ENCODE results near the gene ARMH1. TPM values are rescaled to one million over a fixed set of nuclear protein-coding genes. Genes with fewer than 3 reads are reported as not detected.

ARMH1 gene
- total and polyA plus RNA-seq, 8 donors = 0.42 to 10.7 (median 1.7) TPM

DNA sequence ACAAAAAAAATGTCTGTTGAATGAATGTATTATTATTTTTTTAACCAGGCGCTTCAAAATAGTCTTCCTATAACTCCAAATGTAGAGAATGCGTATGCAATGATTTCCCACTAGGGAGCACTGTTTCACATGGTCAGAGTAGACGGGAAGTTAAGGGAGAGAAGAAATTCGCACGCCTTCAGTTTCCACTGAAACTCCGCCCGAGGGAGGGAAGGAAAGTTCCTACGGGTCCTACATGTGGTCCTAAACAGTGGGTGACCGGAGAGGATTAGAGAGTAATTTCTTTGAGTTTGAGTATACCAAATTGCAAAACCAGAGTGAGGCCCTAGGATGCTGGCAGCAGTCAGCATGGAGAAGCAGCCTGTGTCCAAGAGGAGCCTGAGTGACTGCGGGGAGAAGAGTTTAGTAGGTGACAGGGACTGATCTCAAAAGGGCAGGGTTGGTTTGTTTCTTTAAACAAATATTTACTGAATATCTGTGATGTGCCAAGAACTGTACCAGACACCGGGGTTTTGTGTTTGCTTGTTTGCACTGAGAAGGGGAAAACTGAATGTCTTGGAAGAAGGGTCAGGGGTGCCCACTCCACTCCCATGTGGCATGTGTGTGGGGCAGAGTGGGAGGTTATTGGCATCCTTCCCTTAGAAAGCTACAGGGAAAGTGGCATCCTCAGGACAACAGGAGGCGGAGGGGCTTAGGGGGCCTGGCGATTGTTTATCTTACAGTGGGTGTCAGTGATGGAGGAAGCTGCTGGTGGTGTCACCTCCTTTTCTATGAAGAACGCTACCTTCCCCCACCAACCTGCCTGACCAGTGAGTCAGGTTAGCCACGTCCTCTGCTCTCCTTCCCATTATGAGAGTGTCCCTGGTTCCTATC is 33.7 kb downstream of the ARMH1 start:
- Histone ChIP-seq H3K27ac (no peak overlapping the region), H3K36me3 (no peaks in the 10 kb centered on the region), H3K4me3 (peak overlapping the region in 1 of 4 donors; percentile 19), H3K9me3 (no peaks in the 10 kb centered on the region), H3K4me1 (no peaks in the 10 kb centered on the region), H3K27me3 (no peaks in the 10 kb centered on the region)
- TF ChIP-seq, protein P1, sequence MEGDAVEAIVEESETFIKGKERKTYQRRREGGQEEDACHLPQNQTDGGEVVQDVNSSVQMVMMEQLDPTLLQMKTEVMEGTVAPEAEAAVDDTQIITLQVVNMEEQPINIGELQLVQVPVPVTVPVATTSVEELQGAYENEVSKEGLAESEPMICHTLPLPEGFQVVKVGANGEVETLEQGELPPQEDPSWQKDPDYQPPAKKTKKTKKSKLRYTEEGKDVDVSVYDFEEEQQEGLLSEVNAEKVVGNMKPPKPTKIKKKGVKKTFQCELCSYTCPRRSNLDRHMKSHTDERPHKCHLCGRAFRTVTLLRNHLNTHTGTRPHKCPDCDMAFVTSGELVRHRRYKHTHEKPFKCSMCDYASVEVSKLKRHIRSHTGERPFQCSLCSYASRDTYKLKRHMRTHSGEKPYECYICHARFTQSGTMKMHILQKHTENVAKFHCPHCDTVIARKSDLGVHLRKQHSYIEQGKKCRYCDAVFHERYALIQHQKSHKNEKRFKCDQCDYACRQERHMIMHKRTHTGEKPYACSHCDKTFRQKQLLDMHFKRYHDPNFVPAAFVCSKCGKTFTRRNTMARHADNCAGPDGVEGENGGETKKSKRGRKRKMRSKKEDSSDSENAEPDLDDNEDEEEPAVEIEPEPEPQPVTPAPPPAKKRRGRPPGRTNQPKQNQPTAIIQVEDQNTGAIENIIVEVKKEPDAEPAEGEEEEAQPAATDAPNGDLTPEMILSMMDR (IDR thresholded peaks at IDR 0.05) = peak; percentile 28 to 61 (median 42)
- FAIRE-seq (peak; percentile 67), ATAC-seq (peak; percentile 75 to 97 (median 94)), DNase-seq (peak in 2 of 6 donors; percentile 23 to 43)
- 29 to 35% methylated on average over 15 of the region's 15 CpGs for WGBS, 2 donors
- intact Hi-C loops (cut with DNase I) = no loop called here

DNA sequence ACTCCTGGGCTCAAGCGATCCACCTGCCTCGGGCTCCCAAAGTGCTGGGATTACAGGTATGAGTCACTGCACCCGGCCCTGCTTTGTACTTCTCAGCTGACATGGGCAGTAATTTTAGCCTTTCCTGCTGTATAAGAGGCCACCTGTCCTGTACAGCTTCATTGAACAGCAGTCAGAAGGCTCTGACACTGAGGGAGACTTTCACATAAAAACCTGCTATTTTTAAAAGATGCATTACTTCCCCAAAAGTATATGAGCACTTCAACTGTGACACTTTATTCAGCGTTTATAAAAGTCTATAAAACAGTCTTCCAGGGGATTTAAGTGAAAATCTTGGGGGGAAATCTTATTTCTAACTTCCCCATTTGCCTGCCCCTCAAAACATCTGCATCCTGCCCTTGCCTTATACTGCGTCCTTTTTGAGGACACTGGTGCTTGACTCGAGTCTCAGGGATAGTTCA is 38.8 kb downstream of the ARMH1 start:
- H3K27me3 ChIP-seq = no peaks in the 10 kb centered on the region
- H3K27ac ChIP-seq = no peak overlapping the region
- H3K4me1 ChIP-seq = peaks cover 0 to 6% (median 0%) of the 10 kb centered on the region in 3 donors
- ATAC-seq (no peak), DNase-seq (no peak), FAIRE-seq (no peak)
- intact Hi-C loops (cut with DNase I) = no loop called here
- 45 to 58% methylated on average over 6 of the region's 6 CpGs for WGBS, 2 donors
- TF ChIP-seq, protein P1 (IDR thresholded peaks at IDR 0.05) = no peak
- H3K4me3 ChIP-seq = no peak overlapping the region
- H3K36me3 ChIP-seq = no peaks in the 10 kb centered on the region
- no peaks in the 10 kb centered on the region for H3K9me3 ChIP-seq

DNA sequence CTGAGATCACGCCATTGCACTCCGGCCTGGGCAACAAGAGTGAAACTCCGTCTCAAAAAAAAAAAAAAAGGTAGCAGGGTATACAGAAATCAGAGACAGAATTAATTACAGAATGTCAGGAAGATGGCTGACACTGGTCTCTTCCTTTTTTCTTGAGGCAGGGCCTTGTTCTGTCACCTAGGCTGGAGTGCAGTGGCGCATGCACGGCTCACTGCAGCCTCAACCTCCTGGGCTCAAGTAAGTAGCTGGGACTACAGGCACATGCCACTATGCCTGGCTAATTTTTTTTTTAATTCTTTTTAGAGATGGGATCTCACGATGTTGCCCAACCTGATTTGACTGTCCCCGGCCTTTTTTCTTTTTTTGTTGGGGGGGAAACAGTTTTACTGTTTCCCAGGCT is 40.0 kb downstream of the ARMH1 start:
- Histone ChIP-seq H3K27me3 (no peaks in the 10 kb centered on the region), H3K36me3 (no peaks in the 10 kb centered on the region), H3K4me1 (peaks cover 0 to 6% (median 0%) of the 10 kb centered on the region in 3 donors), H3K27ac (no peak overlapping the region), H3K4me3 (no peak overlapping the region), H3K9me3 (no peaks in the 10 kb centered on the region)
- TF ChIP-seq, protein P1 (IDR thresholded peaks at IDR 0.05) = no peak
- FAIRE-seq (no peak), DNase-seq (no peak), ATAC-seq (peak in 2 of 4 donors; percentile 22 to 32)
- WGBS, 2 donors = 82 to 83% methylated on average over 7 of the region's 7 CpGs
- intact Hi-C loops (cut with DNase I) = no loop called here

DNA sequence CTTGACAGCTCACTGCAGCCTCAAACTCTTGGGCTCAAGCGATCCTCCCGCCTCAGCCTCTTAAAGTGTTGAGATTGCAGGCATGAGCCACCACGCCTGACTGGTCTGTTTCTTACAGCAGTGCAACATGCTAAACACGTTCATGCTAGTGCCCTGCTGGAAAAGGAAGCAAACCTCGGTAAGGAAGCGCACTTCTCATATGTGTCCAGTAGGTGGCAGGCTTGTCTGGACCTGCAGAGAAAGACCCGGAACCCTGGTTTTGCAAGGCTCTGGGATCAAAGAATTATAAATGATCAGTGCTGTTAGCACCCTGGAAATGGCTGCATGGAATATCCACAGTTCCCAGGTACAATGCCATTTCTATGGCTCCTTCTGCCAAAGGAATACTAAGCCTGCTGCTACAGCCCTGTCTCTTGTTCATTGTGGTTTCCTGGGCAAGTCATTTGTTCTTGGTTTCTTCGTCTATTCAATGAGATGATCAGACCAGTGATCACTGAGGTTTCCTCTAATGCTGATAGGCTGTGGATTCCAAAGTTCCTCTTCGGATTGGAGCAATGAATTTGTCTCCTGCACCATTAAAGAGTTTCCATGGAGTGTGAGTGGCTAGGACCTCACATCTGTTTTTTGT is 40.5 kb downstream of the ARMH1 start:
- Histone ChIP-seq H3K9me3 (no peaks in the 10 kb centered on the region), H3K4me3 (no peak overlapping the region), H3K4me1 (peaks cover 0 to 6% (median 0%) of the 10 kb centered on the region in 3 donors), H3K27ac (no peak overlapping the region), H3K36me3 (no peaks in the 10 kb centered on the region), H3K27me3 (no peaks in the 10 kb centered on the region)
- TF ChIP-seq, protein P1 (IDR thresholded peaks at IDR 0.05) = peak; percentile 83 to 92 (median 88)
- ATAC-seq (peak; percentile 81 to 99 (median 95)), DNase-seq (peak in 3 of 6 donors; percentile 50 to 82 (median 56)), FAIRE-seq (no peak)
- intact Hi-C loops (cut with DNase I) = no loop called here
- WGBS, 2 donors = 7 to 8% methylated on average over 9 of the region's 9 CpGs

Measured in pancreas (tissue), 10 donors.